GM12878 (cell line): ENCODE data around the gene LAMC3. TPM values are rescaled to one million over a fixed set of nuclear protein-coding genes. Genes with fewer than 3 reads are reported as not detected.

Experiments
- ATAC-seq: fragments of 200-7000 bp; cut with Tn5 transposase; 3 replicates; pipeline ENCODE4 v1.9.1; 2020; ENCODE audit warnings: mild to moderate bottlenecking, moderate library complexity
- BruUV-seq: library from RNA; stranded (reverse); fragments of 400-500 nt; replicated peaks from 2 replicates; lab custom pipeline; 2021; lab: Mats Ljungman, UMichigan
- CTCF ChIA-PET: fragments of 300-600 bp; sonication (Branson Sonifier 250); formaldehyde crosslinking; extraction: SDS; loops from one replicate; lab custom pipeline; 2021; ENCODE audit warnings: inconsistent platforms; lab: Yijun Ruan, JAX
- POLR2A ChIA-PET: fragments of 350-600 bp; formaldehyde crosslinking; extraction: SDS; loops from one replicate; lab custom pipeline; 2021; ENCODE audit warnings: inconsistent platforms; lab: Charles Lee
- RAD21 ChIA-PET: fragments of 300-600 bp; sonication (Branson Sonifier 250); formaldehyde crosslinking; loops from one replicate; lab custom pipeline; 2023; ENCODE audit warnings: antibody characterized with exemption; ENCODE audit not compliant: unreplicated experiment; lab: Charles Lee
- SMC1A ChIA-PET: fragments of 300-600 bp; sonication (Branson Sonifier 250); formaldehyde crosslinking; loops from one replicate; lab custom pipeline; 2023; ENCODE audit not compliant: unreplicated experiment, uncharacterized antibody; lab: Charles Lee
- DNase-seq: peaks from one replicate; pipeline ENCODE4 v3.0.0-alpha.2; 2011; ENCODE audit warnings: low read depth, low spot score
- FAIRE-seq: peaks from 3 replicates; lab custom pipeline; 2011; peaks lifted over from hg19 to GRCh38; lab: Jason Lieb, UNC
- H2AFZ ChIP-seq: 2 replicates; pipeline ENCODE4 v1.6.0; 2011; ENCODE audit warnings: low read depth, low read length, control low read depth; ENCODE audit not compliant: control insufficient read depth
- H3K27ac ChIP-seq: 2 replicates; pipeline ENCODE4 v1.5.1; 2011; ENCODE audit warnings: control low read depth; ENCODE audit not compliant: control insufficient read depth, insufficient read depth
- H3K27me3 ChIP-seq, 2 experiments: replicated peaks in 1 of 2; 2 replicates each; pipeline versions ENCODE4 v1.6.0 to v1.6.1; 2011; ENCODE audit warnings: low read length in 1 of 2; ENCODE audit not compliant: control insufficient read depth in 2 of 2, insufficient read depth in 2 of 2
- H3K36me3 ChIP-seq, 2 experiments: 2 replicates each; pipeline ENCODE4 v1.5.1; 2011; ENCODE audit warnings: low read length in 1 of 2; ENCODE audit not compliant: control insufficient read depth in 2 of 2, insufficient read depth in 2 of 2
- H3K4me1 ChIP-seq: 2 replicates; pipeline ENCODE4 v1.6.1; 2011; ENCODE audit warnings: mild to moderate bottlenecking, low read length, moderate library complexity, mixed read lengths; ENCODE audit not compliant: control insufficient read depth, insufficient read depth
- H3K4me2 ChIP-seq: 2 replicates; pipeline ENCODE4 v1.6.0; 2011; ENCODE audit warnings: control low read depth; ENCODE audit not compliant: control insufficient read depth, insufficient read depth
- H3K4me3 ChIP-seq: fragments of 200-600 bp; sonication (generic); 2 replicates; pipeline ENCODE4 v1.5.1; 2016
- H3K79me2 ChIP-seq: 2 replicates; pipeline ENCODE4 v1.6.0; 2011; ENCODE audit warnings: low read length; ENCODE audit not compliant: control insufficient read depth, insufficient read depth
- H3K9ac ChIP-seq: 2 replicates; pipeline ENCODE4 v1.8.0; 2011; ENCODE audit warnings: low read length, control low read depth, mixed read lengths; ENCODE audit not compliant: control insufficient read depth, insufficient read depth
- H3K9me3 ChIP-seq: replicated peaks from 3 replicates; pipeline ENCODE4 v1.5.1; 2011; ENCODE audit warnings: mild to moderate bottlenecking, low read length; ENCODE audit not compliant: control insufficient read depth, insufficient read depth
- H4K20me1 ChIP-seq: 2 replicates; pipeline ENCODE4 v1.6.0; 2011; ENCODE audit not compliant: control insufficient read depth, insufficient read depth
- BCL11A ChIP-seq: IDR thresholded peaks from 2 replicates; pipeline ENCODE4 v1.6.1; 2011; ENCODE audit warnings: low read depth, low read length
- CBX5 ChIP-seq: sonication (generic); IDR thresholded peaks from 2 replicates; pipeline ENCODE4 v1.6.1; 2016; ENCODE audit warnings: low read depth, moderate library complexity, mild to moderate bottlenecking, inconsistent platforms
- DPF2 ChIP-seq: fragments of 450-650 bp; IDR thresholded peaks from 2 replicates; pipeline ENCODE4 v1.6.1; 2017; ENCODE audit warnings: mild to moderate bottlenecking
- IKZF1 ChIP-seq: fragments of 450-650 bp; conservative IDR thresholded peaks from 2 replicates; pipeline ENCODE4 v1.6.1; 2017; ENCODE audit warnings: antibody characterized with exemption, mild to moderate bottlenecking
- IKZF2 ChIP-seq, 2 experiments: fragments of 450-650 bp; IDR thresholded peaks; 2 replicates each; pipeline ENCODE4 v1.6.1; 2017; ENCODE audit warnings: mild to moderate bottlenecking in 2 of 2, moderate library complexity in 2 of 2
- KAT2A ChIP-seq: conservative IDR thresholded peaks from 2 replicates; pipeline ENCODE4 v1.6.1; 2011; ENCODE audit warnings: low read depth, low read length; ENCODE audit not compliant: control insufficient read depth
- NFYA ChIP-seq: IDR thresholded peaks from 2 replicates; pipeline ENCODE4 v1.6.1; 2011; ENCODE audit warnings: low read depth, mild to moderate bottlenecking, low read length, improper control_type of control experiment, borderline replicate concordance
- RCOR1 ChIP-seq: conservative IDR thresholded peaks from 2 replicates; pipeline ENCODE4 v1.6.1; 2012; ENCODE audit warnings: low read depth, low read length, improper control_type of control experiment
- SMAD1 ChIP-seq: fragments of 450-650 bp; IDR thresholded peaks from 2 replicates; pipeline ENCODE4 v1.6.1; 2018; ENCODE audit warnings: mild to moderate bottlenecking, low read depth; ENCODE audit not compliant: partially characterized antibody
- SMC3 ChIP-seq: IDR thresholded peaks from 2 replicates; pipeline ENCODE4 v1.6.1; 2011; ENCODE audit warnings: low read length, improper control_type of control experiment, borderline replicate concordance
- TBL1XR1 ChIP-seq: IDR thresholded peaks from 2 replicates; pipeline ENCODE4 v1.6.1; 2012; ENCODE audit warnings: low read depth, low read length, improper control_type of control experiment
- ZNF24 ChIP-seq: fragments of 450-650 bp; IDR thresholded peaks from 2 replicates; pipeline ENCODE4 v1.6.1; 2017; ENCODE audit warnings: antibody characterized with exemption, mild to moderate bottlenecking
- WGBS: methylation state at CpG from one replicate; pipeline ENCODE4 v1.1.6; 2016; ENCODE audit warnings: low lambda C conversion rate; ENCODE audit not compliant: insufficient replicate concordance, insufficient coverage; ENCODE audit errors: missing lambda C conversion rate; 5-methylcytosine and 5-hydroxymethylcytosine counted together
- in situ Hi-C: fragments of 300-500 bp; cut with MboI; formaldehyde crosslinking; loops from 9 replicates; pipeline ENCODE4 v1.14.3; 2018; ENCODE audit warnings: mixed read lengths
- intact Hi-C: fragments of 100-400 bp; cut with micrococcal nuclease; formaldehyde crosslinking; loops from one replicate; pipeline ENCODE4 v1.14.2; 2022; ENCODE audit not compliant: unreplicated experiment
- polyA plus RNA-seq, 11 experiments: library from polyadenylated mRNA; depleted of rRNA in 4 of 11; unstranded in 6 of 11; stranded (reverse) in 5 of 11; fragments of >200 nt; fragmentation: Nextera tagmentation in 4 of 11; fragmentation: Illumina TruSeq in 1 of 11; extraction: Ambion mirVana in 4 of 11; extraction: Trizol in 1 of 11; gene quantifications; 1 replicate in 1 of 11; 2 replicates in 10 of 11; pipeline versions ENCODE4 v1.2.1 to v1.2.3, GENCODE V29; 2011 to 2016; ENCODE audit warnings: inconsistent platforms in 2 of 11, missing spikeins in 2 of 11, low read depth in 1 of 11
- total RNA-seq, 4 experiments: library from RNA; depleted of rRNA in 3 of 4; stranded (reverse); fragments of >200 nt in 3 of 4; fragmentation: Illumina TruSeq in 1 of 4; extraction: Trizol in 1 of 4; gene quantifications; 2 replicates each; pipeline versions ENCODE4 v1.2.1 to v1.2.3, GENCODE V29; 2013 to 2021

Gene LAMC3
- total and polyA plus RNA-seq, 10 of the 15 experiments (the other 5 are each of a cell fraction or from before 2014, with no cell fraction given): under 0.01 to 0.08 TPM; not detected in 8

DNA sequence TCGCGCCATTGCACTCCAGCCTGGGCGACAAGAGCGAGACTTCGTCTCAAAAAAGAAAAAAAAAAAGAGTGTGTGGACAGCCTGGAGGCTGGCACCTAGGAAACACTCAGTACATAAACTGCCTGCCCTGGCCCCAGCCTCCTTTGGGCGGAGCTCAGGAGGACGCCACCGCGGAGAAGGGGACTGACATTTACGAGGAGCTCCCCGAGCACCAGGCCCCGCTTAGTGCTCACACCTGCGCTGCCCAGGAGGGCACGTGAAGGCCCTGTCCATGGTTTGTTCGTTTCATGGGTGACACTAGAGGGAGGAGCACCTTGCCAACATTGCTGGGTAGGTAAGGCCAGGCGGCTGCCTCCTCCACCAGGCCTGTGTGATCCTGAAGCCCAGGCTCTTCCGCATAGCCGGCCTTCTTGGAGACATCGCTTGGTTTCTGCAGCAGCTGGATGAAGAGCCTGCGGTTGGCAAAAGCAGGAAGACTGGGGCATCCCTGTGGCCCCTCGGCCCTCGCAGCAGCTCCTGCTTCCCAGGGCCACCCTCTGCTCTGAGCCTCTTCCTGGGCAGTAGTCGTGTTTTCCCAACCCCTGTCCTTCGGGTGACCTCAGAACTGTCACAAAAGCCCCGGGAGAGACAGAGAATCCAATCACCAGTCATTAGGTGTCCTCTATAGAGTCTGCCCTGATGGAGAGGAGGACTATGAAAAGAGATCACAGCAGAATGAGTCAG is 26.2 kb upstream of the LAMC3 start (continued):
- no peak for TF ChIP-seq IKZF2 (IDR thresholded peaks at IDR 0.05)

DNA sequence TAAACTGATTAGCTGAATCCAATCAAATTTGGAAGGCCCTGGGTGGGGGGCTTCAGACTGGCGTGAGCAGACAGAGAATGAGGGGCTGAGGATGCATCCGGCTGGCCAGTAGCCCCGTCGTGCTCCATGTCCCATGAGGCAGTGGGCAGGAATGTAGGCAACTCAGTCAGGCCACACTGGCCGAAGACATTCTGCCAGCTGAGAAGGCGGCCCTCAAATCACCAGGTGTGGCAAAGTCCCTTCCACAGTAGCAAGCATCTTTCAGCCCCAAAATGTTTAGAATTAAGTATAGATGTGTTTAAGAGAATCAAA is 25.7 kb upstream of the LAMC3 start:
- Histone ChIP-seq H2AFZ (no peak overlapping the region), H3K36me3 (no peaks in the 10 kb centered on the region), H3K79me2 (no peaks in the 10 kb centered on the region), H3K9ac (no peak overlapping the region), H3K4me2 (no peak overlapping the region), H3K4me1 (no peaks in the 10 kb centered on the region)
- DNase-seq: no peak
- no TSS peak for BruUV-seq
- CTCF ChIA-PET: interaction anchor here (0.6 kb wide), 1 partner anchor 293 kb away, joined by 3 read pairs; the partner anchor contains the start of gene FAM78A
- TF ChIP-seq SMAD1 (no peak), CBX5 (no peak), BCL11A (no peak), IKZF1 (no peak), NFYA (no peak), RCOR1 (no peak), ZNF24 (no peak), TBL1XR1 (no peak), SMC3 (no peak), DPF2 (no peak), KAT2A (no peak)
- TF ChIP-seq, all 136 proteins: peak for 0
- Histone ChIP-seq H3K27ac (no peak overlapping the region), H3K4me3 (no peak overlapping the region), H3K27me3 (no peaks in the 10 kb centered on the region; a peak in 2 of 4 replicates), H4K20me1 (no peaks in the 10 kb centered on the region), H3K9me3 (no peaks in the 10 kb centered on the region)
- intact Hi-C loops (no loop called here), in situ Hi-C loops (no loop called here)
- ChIA-PET SMC1A (no interaction called here), POLR2A (no interaction called here), RAD21 (interaction anchor here (0.6 kb wide), 1 partner anchor 1287 kb away, joined by 3 read pairs; no protein-coding TSS in a partner anchor)
- ATAC-seq (no peak), FAIRE-seq (no peak)
- WGBS: 21% methylated on average over 6 of the region's 6 CpGs
